Central memory CD8-positive, alpha-beta T cell (primary cell): Measurements from ENCODE around the gene HMG20B.
A peak's percentile ranks its signal among the peaks of the same experiment; 100 is the strongest.

Experiments
- ATAC-seq: fragments of 150-1000 bp; cut with Tn5 transposase; replicated peaks from 2 replicates; pipeline ENCODE4 v1.10.0; 2022; ENCODE audit warnings: mild to moderate bottlenecking, moderate FRiP score, moderate number of reproducible peaks; ENCODE audit not compliant: poor library complexity, severe bottlenecking; ENCODE audit errors: extremely low read depth
- DNase-seq, 2 donors: peaks; one replicate each; pipeline ENCODE4 v3.0.0; 2021; ENCODE audit warnings: low spot score in 2 of 2
- H3K27ac Mint-ChIP-seq: one replicate; pipeline ENCODE4 v1.8.0; 2022; ENCODE audit warnings: low read depth, mild to moderate bottlenecking, moderate library complexity, mixed read lengths
- H3K27me3 Mint-ChIP-seq: one replicate; pipeline ENCODE4 v1.8.0; 2022; ENCODE audit warnings: mixed read lengths
- H3K36me3 Mint-ChIP-seq: one replicate; pipeline ENCODE4 v1.8.0; 2022; ENCODE audit warnings: mild to moderate bottlenecking, moderate library complexity, mixed read lengths; ENCODE audit not compliant: insufficient read depth
- H3K4me1 Mint-ChIP-seq: one replicate; pipeline ENCODE4 v1.8.0; 2022; ENCODE audit warnings: mixed read lengths
- H3K4me3 Mint-ChIP-seq: one replicate; pipeline ENCODE4 v1.8.0; 2022; ENCODE audit warnings: mild to moderate bottlenecking, moderate library complexity, mixed read lengths
- H3K9me3 Mint-ChIP-seq: one replicate; pipeline ENCODE4 v1.8.0; 2022; ENCODE audit warnings: mixed read lengths

Gene HMG20B

GRCh38 chr19:3538965-3539755, 33.6 kb upstream of the HMG20B start, which contains the start of gene TEKTIP1:
Gene TEKTIP1 (plus strand): TSS chr19:3539174. CDS start chr19:3539178, 4 bp downstream.
- no peak for DNase-seq
- Mint-ChIP-seq H3K27ac (no peak within 1 kb of the TSS), H3K36me3 (peaks cover 21% of the 10 kb centered on the region), H3K4me3 (no peak within 1 kb of the TSS), H3K4me1 (no peaks in the 10 kb centered on the region), H3K27me3 (no peaks in the 10 kb centered on the region), H3K9me3 (no peaks in the 10 kb centered on the region)
- no peak for ATAC-seq

GRCh38 chr19:3539756-3540118, 33.0 kb upstream of the HMG20B start:
- Mint-ChIP-seq H3K27me3 (no peaks in the 10 kb centered on the region), H3K4me1 (no peaks in the 10 kb centered on the region), H3K27ac (no peak overlapping the region), H3K36me3 (peaks cover 19% of the 10 kb centered on the region), H3K9me3 (no peaks in the 10 kb centered on the region), H3K4me3 (no peak overlapping the region)
- ATAC-seq: no peak
- no peak for DNase-seq

- Mint-ChIP-seq H3K4me3 (no peak overlapping the region), H3K27ac (no peak overlapping the region), H3K27me3 (no peaks in the 10 kb centered on the region), H3K9me3 (no peaks in the 10 kb centered on the region), H3K4me1 (peaks cover 13% of the 10 kb centered on the region), H3K36me3 (peaks cover 13% of the 10 kb centered on the region)
- DNase-seq (no peak), ATAC-seq (no peak)
These were observed 29.3 kb upstream of the HMG20B start for GRCh38 chr19:3543150-3544057.

GRCh38 chr19:3544058-3544376, 28.7 kb upstream of the HMG20B start:
- peaks cover 13% of the 10 kb centered on the region for H3K4me1 Mint-ChIP-seq
- H3K27me3 Mint-ChIP-seq: no peaks in the 10 kb centered on the region
- H3K27ac Mint-ChIP-seq: no peak overlapping the region

GRCh38 chr19:3544742-3545668, 27.7 kb upstream of the HMG20B start:
- peak overlapping the region; percentile 76 for H3K27ac Mint-ChIP-seq
- DNase-seq (peak; percentile 70 to 90), ATAC-seq (peak; percentile 49)
- no peaks in the 10 kb centered on the region for H3K27me3 Mint-ChIP-seq
- H3K9me3 Mint-ChIP-seq: no peaks in the 10 kb centered on the region
- peaks cover 17% of the 10 kb centered on the region for H3K36me3 Mint-ChIP-seq
- H3K4me1 Mint-ChIP-seq: peaks cover 13% of the 10 kb centered on the region
- no peak overlapping the region for H3K4me3 Mint-ChIP-seq

More at GRCh38 chr19:3544058-3544376, 28.7 kb upstream of the HMG20B start:
- no peak overlapping the region for H3K4me3 Mint-ChIP-seq
- no peak for ATAC-seq
- H3K9me3 Mint-ChIP-seq: no peaks in the 10 kb centered on the region
- no peak for DNase-seq
- H3K36me3 Mint-ChIP-seq: peaks cover 18% of the 10 kb centered on the region

- Mint-ChIP-seq H3K4me1 (peaks cover 13% of the 10 kb centered on the region), H3K9me3 (no peaks in the 10 kb centered on the region), H3K27ac (peak overlapping the region; percentile 76), H3K27me3 (no peaks in the 10 kb centered on the region), H3K36me3 (peaks cover 17% of the 10 kb centered on the region), H3K4me3 (no peak overlapping the region)
- ATAC-seq: no peak
- no peak for DNase-seq
These were observed 27.1 kb upstream of the HMG20B start for GRCh38 chr19:3545669-3546034.

- peak overlapping the region; percentile 76 for H3K27ac Mint-ChIP-seq
- H3K4me3 Mint-ChIP-seq: no peak overlapping the region
- H3K27me3 Mint-ChIP-seq: no peaks in the 10 kb centered on the region
- no peak for DNase-seq
- peaks cover 15% of the 10 kb centered on the region for H3K36me3 Mint-ChIP-seq
- ATAC-seq: no peak
- peaks cover 13% of the 10 kb centered on the region for H3K4me1 Mint-ChIP-seq
- no peaks in the 10 kb centered on the region for H3K9me3 Mint-ChIP-seq
These were observed 26.6 kb upstream of the HMG20B start for GRCh38 chr19:3546119-3546518.

GRCh38 chr19:3547301-3547731, 25.4 kb upstream of the HMG20B start:
- H3K4me1 Mint-ChIP-seq: peaks cover 19% of the 10 kb centered on the region
- H3K27me3 Mint-ChIP-seq: no peaks in the 10 kb centered on the region
- no peaks in the 10 kb centered on the region for H3K9me3 Mint-ChIP-seq
- ATAC-seq (no peak), DNase-seq (no peak)
- no peak overlapping the region for H3K4me3 Mint-ChIP-seq
- H3K27ac Mint-ChIP-seq: no peak overlapping the region
- peaks cover 19% of the 10 kb centered on the region for H3K36me3 Mint-ChIP-seq

GRCh38 chr19:3547767-3548282, 24.9 kb upstream of the HMG20B start:
- H3K27ac Mint-ChIP-seq: no peak overlapping the region
- no peaks in the 10 kb centered on the region for H3K27me3 Mint-ChIP-seq
- H3K4me1 Mint-ChIP-seq: peaks cover 19% of the 10 kb centered on the region
- H3K4me3 Mint-ChIP-seq: no peak overlapping the region
- H3K9me3 Mint-ChIP-seq: no peaks in the 10 kb centered on the region
- H3K36me3 Mint-ChIP-seq: peaks cover 21% of the 10 kb centered on the region
- no peak for DNase-seq
- ATAC-seq: no peak

- H3K4me1 Mint-ChIP-seq: peaks cover 19% of the 10 kb centered on the region
- DNase-seq: no peak
- no peak overlapping the region for H3K4me3 Mint-ChIP-seq
- ATAC-seq: no peak
- H3K27ac Mint-ChIP-seq: no peak overlapping the region
- H3K36me3 Mint-ChIP-seq: peaks cover 22% of the 10 kb centered on the region
- no peaks in the 10 kb centered on the region for H3K9me3 Mint-ChIP-seq
- H3K27me3 Mint-ChIP-seq: no peaks in the 10 kb centered on the region
These were observed 24.1 kb upstream of the HMG20B start for GRCh38 chr19:3548606-3549005.

GRCh38 chr19:3549816-3550215, 22.9 kb upstream of the HMG20B start:
- H3K4me3 Mint-ChIP-seq: no peak overlapping the region
- no peak for ATAC-seq
- no peaks in the 10 kb centered on the region for H3K27me3 Mint-ChIP-seq
- no peak overlapping the region for H3K27ac Mint-ChIP-seq
- DNase-seq: no peak
- no peaks in the 10 kb centered on the region for H3K9me3 Mint-ChIP-seq
- peaks cover 25% of the 10 kb centered on the region for H3K4me1 Mint-ChIP-seq
- H3K36me3 Mint-ChIP-seq: peaks cover 24% of the 10 kb centered on the region
